ENCODE results near the gene CFAP54. TPM values are rescaled to one million over a fixed set of nuclear protein-coding genes. Genes with fewer than 3 reads are reported as not detected.

The CFAP54 gene
- total and polyA plus RNA-seq, 2 donors (not counting 3 experiments of a cell fraction or from before 2014, with no cell fraction given), result 3.6 to 26.9 TPM

DNA sequence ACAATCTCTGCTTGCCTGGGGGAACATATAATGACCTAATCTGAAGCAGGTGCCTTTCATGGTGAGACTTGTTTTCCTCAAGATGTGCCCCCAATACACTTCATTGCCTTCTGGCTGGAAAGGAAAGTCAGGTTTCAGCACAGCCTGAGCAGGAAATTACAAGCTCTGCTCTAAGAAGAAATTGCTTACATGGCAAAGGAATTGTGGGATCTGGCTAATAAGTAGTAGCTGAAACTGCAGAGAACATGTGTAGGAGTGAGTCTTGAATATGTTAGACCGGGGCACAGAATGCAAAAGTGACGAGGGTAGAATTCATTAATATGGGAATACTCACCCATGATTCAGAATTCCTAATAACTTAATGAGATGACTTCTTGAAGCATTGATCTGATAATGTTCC, 6.3 kb upstream of the CFAP54 start:
- TF ChIP-seq POLR2AphosphoS5 (IDR thresholded peaks at IDR 0.05; ENCODE audit: insufficient read depth, low read depth, low read length) (no peak), EZH2 (IDR thresholded peaks at IDR 0.05; ENCODE audit: borderline replicate concordance, low read depth, low read length, severe bottlenecking) (no peak), MYC (IDR thresholded peaks at IDR 0.05; ENCODE audit: low read depth, low read length) (no peak), JUN (IDR thresholded peaks at IDR 0.05; ENCODE audit: borderline replicate concordance, insufficient read depth, insufficient read length, low read depth) (no peak), GATA2 (IDR thresholded peaks at IDR 0.05; ENCODE audit: insufficient read depth, insufficient read length, low read depth, low read length) (no peak), FOS (IDR thresholded peaks at IDR 0.05; ENCODE audit: borderline replicate concordance, insufficient read depth, low read length) (no peak), POLR2A (IDR thresholded peaks at IDR 0.05; ENCODE audit: low read depth, low read length) (no peak)
- TF ChIP-seq, protein P1, sequence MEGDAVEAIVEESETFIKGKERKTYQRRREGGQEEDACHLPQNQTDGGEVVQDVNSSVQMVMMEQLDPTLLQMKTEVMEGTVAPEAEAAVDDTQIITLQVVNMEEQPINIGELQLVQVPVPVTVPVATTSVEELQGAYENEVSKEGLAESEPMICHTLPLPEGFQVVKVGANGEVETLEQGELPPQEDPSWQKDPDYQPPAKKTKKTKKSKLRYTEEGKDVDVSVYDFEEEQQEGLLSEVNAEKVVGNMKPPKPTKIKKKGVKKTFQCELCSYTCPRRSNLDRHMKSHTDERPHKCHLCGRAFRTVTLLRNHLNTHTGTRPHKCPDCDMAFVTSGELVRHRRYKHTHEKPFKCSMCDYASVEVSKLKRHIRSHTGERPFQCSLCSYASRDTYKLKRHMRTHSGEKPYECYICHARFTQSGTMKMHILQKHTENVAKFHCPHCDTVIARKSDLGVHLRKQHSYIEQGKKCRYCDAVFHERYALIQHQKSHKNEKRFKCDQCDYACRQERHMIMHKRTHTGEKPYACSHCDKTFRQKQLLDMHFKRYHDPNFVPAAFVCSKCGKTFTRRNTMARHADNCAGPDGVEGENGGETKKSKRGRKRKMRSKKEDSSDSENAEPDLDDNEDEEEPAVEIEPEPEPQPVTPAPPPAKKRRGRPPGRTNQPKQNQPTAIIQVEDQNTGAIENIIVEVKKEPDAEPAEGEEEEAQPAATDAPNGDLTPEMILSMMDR (IDR thresholded peaks at IDR 0.05; ENCODE audit: extremely low read depth in 1 of 2, insufficient read depth in 1 of 2, low read depth in 1 of 2, low read length in 2 of 2), result no peak
- TF ChIP-seq, protein P2, sequence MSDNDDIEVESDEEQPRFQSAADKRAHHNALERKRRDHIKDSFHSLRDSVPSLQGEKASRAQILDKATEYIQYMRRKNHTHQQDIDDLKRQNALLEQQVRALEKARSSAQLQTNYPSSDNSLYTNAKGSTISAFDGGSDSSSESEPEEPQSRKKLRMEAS (IDR thresholded peaks at IDR 0.05; ENCODE audit: insufficient read depth, insufficient read length), result no peak
- DNase-seq (ENCODE audit: low read depth, low spot score) (no peak), FAIRE-seq (no peak)
- Histone ChIP-seq H3K79me2 (ENCODE audit: control insufficient read depth, insufficient read depth, low read length) (no peaks in the 10 kb centered on the region), H3K9me1 (replicated peaks; ENCODE audit: control insufficient read depth, extremely low read depth, insufficient read depth, low read length) (no peaks in the 10 kb centered on the region), H3K4me3 (replicated peaks in 1 of 3; ENCODE audit: insufficient read depth in 1 of 3, low read depth in 1 of 3, low read length in 3 of 3) (no peak overlapping the region), H3K27ac (ENCODE audit: insufficient read depth, low read depth, low read length) (no peak overlapping the region), H3K27me3 (ENCODE audit: control insufficient read depth in 2 of 2, insufficient read depth in 2 of 2, low read length in 2 of 2) (no peaks in the 10 kb centered on the region), H3K9ac (replicated peaks; ENCODE audit: extremely low read depth, insufficient read depth, low read length) (no peak overlapping the region), H3K4me1 (ENCODE audit: control insufficient read depth, extremely low read depth, insufficient read depth, low read length) (peaks cover 32% of the 10 kb centered on the region), H3K36me3 (ENCODE audit: control insufficient read depth in 2 of 2, extremely low read depth in 1 of 2, insufficient read depth in 2 of 2, low read length in 2 of 2) (peaks cover 5% of the 10 kb centered on the region in 2 experiments), H3K4me2 (ENCODE audit: insufficient read depth, low read length) (no peak overlapping the region), H4K20me1 (replicated peaks; ENCODE audit: control insufficient read depth, extremely low read depth, insufficient read depth, low read length) (no peaks in the 10 kb centered on the region), H2AFZ (ENCODE audit: low read depth, low read length) (no peak overlapping the region), H3K9me3 (replicated peaks; ENCODE audit: control insufficient read depth, insufficient read depth, low read length) (no peaks in the 10 kb centered on the region)
- CTCF ChIA-PET, result interaction anchor here (1.0 to 1.1 kb wide), 2 partner anchors 17 to 34 kb away, joined by 3 to 4 read pairs; no protein-coding TSS in a partner anchor
- dilution Hi-C loops (cut with MboI; ENCODE audit: extremely low pct_ligation_motif_present, low sequenced_read_pairs) (no loop called here), intact Hi-C loops (cut with micrococcal nuclease) (no loop called here)
- no TSS peak for BruUV-seq (replicated peaks)
- POLR2A ChIA-PET, result no interaction called here

Data from endothelial cell of umbilical vein (primary cell).